Measurements from ENCODE around the gene TLL2.

The TLL2 gene

DNA sequence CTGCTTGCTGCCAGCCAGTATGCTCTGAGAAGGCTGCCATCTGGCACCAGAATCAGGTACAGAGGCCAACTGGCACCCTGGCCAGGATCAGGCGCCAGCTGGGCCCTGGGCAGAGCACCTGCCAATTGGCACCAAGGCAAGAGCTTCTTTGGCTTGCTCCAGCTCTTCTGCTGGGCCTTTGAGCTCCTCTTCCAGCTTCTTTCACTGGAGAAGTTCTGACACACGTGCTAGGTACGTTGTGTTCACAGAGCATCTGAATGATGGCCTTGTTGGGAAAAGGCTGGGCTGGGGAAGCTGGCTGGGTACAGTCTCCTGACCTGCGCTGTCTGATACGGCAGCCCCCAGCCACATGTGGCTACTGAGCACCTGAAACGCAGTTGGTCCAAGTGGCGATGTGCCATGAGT, 123.3 kb downstream of the TLL2 start:
- DNase-seq (ENCODE audit: low read depth), result no peak

DNA sequence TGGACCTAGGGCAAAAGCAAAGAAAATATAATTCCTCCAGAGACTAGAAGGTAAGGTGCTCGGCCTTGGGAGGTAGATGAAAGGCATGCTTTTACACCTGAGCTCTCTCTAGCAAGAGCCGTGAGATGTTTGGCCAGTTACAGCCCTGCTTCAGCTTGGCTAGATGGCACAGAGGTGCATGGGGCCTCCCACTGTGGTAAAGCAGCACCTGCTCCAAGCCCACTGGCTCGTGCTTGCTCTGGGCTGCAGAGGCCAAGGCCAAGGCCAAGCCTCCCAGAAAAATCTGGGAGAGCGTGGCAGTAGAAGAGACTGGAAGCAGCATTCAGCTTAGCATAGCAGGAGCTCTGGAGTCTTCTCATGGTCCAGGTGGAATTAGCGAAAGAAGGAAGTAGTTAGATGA, 123.9 kb downstream of the TLL2 start:
- DNase-seq (ENCODE audit: low read depth), result no peak

DNA sequence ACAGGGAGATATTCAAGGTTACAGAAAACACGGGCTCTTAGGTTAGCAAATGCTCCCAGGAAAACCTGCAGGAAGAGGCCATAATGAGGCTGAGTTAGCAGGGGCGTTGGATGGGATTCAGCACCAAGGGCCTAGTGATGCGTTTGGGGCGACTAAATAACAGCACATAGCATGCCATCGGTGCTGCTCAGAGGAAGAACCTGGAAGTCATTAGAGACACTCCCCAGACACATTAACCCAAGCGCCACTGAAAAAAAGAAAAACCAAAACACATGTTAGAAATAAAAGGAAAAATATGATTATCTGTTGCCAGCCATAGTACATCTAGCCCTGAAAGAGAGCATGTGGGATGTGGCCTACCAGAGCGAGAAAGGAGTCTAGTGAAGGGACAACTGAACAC, 126.1 kb downstream of the TLL2 start:
- no peak for DNase-seq (ENCODE audit: low read depth)

DNA sequence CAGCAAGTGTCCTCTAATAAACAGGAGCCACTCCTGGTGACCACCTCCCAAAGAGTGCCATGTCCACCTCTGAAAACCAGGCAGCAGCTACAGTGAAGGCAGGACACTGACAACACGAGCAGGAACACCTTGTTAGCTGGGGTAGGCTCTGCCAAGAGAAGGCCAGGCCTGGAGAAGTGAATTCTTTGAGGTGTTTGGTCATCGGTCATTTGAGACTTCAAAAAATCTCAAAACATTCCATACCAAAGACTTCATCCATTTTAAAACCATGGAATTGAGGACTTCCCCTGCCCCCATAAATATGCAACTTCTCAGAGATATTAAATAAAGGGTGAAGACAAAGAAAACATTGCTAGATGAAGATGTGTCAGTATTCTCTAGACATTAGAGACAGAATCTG, 126.6 kb downstream of the TLL2 start:
- DNase-seq (ENCODE audit: low read depth), result no peak

DNA sequence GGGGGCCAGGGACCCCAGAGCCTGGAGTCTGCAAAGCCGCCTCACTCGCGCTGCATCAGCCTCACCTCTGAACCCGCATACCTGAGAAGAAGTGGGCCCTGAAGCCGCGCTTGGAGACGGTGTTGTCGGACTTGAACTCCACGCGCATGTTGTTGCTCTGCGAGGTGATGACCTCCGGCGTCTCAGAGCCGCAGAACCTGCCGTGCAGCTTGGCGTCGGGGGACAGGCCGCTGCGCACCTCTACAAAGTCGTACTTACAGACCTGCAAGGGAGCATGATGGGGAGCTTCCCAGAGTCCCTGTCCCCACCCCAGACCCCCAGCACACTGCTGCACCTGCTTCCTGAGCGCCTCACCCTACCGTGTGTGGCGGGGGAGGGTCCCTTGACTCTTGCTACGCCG, 129.2 kb downstream of the TLL2 start:
- no peak for DNase-seq (ENCODE audit: low read depth)

DNA sequence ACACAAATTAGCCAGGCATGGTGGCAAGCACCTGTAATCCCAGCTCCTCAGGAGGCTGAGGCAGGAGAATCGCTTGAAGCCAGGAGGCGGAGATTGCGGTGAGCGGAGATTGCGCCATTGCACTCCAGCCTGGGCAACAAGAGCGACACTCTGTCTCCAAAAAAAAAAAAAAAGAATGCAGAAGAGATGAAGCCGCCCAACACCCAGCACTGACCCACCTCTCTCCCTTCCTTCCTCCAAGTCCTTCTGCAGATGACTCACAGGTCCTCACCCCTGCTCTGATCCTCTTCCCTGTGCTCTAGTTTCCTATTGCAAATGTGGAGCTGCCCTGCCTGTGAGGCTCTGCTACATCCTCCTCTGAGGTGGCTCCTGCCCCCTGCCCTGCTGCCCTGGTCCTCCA, 132.9 kb downstream of the TLL2 start:
- DNase-seq (ENCODE audit: low read depth), result no peak

DNA sequence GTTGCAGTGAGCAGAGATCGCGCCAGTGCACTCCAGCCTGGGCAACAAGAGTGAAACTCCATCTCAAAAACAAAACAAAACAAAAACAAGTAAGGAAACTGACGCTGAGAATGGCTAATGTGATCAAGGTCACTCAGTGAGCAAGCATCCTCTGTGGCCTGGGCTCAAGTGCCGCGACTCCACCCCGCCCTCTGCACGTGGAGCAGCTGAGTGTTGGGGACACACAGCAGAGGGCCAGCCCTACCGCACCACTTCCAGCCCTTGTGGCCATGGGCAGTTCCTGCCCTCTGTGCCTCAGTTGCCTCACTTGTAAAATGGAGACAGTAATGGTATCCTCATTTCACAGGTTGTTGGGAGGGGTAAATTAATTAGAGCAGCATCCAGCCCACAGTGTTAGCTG, 134.0 kb downstream of the TLL2 start:
- DNase-seq (ENCODE audit: low read depth), result no peak

DNA sequence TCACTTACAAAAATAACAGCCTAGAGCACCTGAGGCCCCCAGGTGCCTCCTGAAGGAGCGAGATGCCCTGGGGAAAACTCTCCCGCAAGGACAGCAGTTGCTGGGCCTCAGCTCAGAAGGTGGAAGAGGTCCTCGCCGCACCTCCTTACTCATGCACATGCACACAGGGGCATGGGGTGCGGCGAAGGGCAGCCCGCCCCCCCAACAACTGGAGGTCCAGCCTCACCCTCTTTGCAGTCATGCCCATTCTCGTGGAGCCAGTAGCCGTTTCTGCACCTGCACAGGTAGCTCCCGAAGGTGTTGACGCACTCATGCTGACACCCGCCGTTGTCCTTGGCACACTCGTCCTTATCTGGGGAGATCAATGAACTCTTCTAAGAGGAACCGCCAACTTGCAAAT, 135.0 kb downstream of the TLL2 start:
- DNase-seq (ENCODE audit: low read depth), result no peak

DNA sequence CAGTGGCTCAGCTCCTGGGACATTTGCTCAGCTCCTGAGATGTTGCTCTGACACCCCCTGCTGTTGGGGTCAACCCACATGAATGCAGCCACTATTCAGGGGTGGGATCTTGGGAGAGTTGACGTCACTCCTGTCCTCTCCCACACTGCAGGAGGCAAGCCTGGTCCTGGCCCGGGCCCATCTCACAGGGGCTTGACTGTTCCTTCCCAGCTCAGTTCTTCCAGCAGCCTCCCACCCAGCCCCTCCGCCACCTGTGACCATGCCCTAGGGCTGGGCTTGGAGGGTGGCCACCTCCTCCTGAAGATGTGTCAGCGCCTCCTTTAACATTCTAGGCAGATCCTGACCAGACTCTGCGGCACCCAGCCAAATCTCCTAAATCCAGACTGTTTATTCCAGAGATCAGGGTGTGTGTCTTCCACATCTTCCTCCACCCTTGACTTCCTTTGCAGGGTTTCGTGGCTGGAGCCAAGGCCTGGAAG, 135.9 kb downstream of the TLL2 start:
- no peak for DNase-seq (ENCODE audit: low read depth)

DNA sequence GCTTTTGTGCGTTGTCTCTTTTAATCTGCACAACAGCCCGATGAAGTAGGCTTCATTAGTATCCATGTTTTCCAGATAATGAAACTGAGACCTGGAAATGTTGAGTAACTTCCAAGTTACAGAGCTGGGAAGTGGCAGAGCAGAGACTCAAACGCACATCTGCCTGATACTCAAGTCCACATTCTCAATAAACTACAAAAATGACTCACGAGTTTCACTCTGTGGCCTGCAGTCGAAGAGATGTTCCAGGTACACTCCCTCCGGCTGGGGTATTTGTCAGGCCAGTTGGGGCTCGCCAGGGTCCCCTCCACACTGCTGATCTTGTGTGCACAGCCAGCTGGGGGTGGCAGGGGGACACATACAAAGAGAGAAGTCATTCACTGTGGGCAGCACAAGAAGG, 137.2 kb downstream of the TLL2 start:
- no peak for DNase-seq (ENCODE audit: low read depth)

DNA sequence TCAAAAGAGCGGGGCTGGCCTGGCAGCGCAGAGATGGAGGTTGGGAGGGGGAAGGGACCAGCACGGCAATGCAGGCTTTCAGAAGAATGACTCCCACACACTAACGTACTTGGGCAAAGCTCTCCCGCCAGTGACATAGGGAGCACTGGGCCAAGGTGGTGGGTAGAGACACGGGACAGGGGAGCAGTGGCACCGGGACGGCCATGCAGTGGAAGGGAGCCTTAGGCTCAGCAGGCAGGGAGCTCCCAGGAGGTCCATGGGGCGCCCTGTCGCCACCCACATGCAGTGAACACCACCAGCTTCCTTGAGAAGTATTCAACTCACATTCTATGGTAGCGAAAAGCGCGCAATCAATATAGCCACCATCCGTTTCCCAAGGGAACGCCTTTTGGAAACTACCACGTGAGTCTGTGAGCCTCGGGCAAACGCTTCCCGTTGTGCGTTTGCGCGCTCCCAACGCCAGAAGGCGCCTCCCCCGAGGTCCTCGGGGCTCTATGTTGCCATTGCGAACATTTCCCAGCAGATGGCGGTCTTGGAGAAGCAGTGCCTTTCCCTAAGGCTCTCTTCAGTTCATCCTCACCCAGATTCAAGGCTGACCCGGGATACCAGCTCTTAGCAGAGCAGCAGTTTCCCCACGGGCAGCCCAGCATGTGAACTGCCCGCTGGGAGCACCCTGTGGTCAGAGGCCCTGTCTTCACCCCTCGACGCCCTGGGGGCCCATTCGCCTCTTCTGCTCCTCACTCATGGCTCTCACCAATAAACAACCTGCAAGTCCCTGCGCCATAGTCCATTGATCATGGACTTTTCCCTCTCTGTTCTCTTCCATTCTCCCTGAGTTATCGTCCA, 138.5 kb downstream of the TLL2 start:
- peak; percentile 33 for DNase-seq (ENCODE audit: low read depth)

DNA sequence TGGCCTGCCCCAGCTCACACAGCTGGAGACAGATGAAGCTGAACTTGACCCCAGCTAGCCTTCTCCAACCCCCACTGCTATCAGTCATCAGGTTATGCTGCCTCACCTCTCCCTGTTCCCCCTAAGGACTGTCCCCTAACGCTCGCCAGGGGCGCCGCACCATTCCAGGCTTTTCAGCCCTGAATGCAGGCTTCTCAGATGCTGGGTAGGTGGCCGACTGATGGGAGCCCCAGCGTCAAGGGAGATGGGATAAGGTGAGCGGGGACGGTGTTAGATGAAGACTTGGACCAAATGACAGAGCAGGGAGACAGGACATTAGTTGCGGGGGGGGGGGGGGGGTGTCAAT, 139.1 kb downstream of the TLL2 start:
- DNase-seq (ENCODE audit: low read depth), result no peak

DNA sequence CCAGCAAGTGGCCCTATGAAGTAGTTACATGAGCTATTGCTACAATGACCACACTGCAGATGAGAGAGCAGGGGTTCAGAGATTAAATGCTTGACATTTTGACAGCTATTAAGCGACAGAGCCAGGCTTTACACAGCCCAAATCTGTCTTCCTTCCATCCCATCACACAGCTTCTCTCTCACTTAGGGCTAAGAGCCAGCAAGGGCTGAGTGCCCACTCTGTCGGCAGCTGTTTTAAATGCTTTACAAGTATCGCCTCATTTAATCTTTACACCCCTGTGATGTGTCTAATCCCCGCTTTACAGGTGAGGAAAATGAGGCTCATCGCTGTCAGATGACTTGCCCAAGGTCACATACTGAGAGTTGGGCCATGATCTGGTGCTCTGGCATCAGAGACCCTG, 139.7 kb downstream of the TLL2 start:
- DNase-seq (ENCODE audit: low read depth), result no peak

DNA sequence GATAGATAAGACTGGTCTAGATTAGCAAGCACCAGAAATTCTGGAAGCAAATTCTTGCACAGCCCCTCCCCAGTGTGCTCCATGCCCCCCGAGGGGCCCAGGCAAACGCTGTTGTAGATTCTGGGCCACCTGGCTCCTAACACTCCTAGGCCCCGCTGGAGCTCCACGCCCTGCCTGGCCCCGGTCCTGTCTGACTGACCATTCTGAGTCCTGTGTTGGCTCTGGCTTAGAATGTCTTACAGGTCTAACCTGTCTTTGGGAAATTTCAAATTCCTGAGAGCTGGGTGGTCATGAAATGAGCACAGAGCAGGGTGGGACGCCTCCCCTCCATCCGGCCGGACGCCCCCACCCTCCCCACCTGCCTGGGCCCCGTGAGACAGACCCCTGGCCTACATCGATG, 142.4 kb downstream of the TLL2 start:
- no peak for DNase-seq (ENCODE audit: low read depth)

DNA sequence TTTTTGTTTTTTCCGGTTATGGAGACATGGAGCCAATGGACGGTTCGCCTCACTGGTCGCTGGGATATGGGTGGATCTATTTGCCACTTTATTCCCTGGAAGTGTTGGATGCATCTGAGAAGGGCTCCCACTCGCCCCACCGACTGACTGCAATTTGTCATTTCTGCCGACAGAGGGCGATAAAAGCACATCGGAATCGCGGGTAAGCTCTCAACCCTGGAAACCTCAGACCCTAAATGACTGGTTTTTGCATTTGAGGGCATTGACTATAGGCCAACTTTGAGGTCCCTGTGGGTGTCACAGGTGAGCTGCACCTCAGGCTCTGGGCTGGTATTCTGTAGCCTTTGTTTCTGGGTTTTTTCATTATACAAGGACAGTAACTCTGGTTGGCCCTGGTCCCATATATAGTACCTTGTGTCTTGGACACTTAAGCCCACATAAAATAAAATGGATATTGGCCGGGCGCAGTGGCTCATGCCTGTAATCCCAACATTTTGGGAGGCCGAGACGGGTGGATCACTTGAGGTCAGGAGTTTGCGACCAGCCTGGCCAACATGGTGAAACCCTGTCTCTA, 143.1 kb downstream of the TLL2 start:
- DNase-seq (ENCODE audit: low read depth), result peak; percentile 13

DNA sequence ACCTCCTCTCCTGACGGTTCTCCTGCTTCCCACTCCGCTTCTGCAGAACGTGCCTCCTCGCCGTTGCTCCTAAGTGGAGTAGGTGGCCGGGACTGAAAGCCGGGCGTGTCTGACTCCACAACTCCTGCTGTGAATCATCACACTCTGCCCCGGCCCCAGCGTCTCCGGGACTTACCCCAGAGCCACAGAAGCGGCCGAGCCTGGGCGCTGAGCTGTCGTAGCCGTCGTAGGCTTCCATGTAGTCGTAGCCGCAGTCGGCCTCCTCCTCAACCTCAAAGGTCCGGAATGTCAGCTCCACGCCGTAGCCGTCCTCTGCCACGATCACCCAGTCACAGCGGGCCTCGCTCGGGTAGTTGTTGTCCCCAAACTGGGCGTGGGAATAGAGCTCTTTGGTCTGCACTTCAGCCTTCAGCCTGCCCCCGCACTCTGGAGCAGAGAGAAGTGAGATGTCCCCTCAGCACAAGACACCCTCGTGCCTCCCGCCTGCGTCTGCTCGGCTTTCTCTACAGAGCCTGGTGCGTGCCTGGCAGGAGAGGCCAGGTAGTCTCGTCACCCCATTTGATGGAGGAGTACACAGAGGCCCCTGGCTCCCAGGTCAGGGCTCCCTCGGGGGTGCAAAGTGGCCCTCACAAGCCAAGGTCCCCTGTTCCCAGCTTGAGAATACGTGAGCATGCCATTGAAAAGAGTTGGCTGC, 143.7 kb downstream of the TLL2 start:
- no peak for DNase-seq (ENCODE audit: low read depth)

DNA sequence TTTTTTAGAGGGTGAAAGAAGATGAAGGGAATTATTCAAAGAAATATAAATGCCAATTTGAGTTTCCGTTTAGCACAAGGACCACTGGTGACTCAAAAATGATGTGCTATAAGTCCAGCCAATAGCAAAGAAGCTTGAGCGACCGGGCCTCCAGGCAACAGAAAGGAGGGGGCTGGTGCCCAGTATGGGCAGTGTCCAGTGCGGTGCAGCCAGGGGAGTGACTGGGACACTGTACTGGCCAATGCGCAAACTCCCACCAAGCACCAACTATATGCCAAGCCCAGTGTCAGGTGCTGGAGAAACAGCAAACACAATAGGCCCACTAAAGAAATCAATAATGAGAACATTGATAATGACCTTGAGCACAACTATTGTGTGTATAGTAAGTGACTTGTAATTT, 144.8 kb downstream of the TLL2 start:
- DNase-seq (ENCODE audit: low read depth), result no peak

DNA sequence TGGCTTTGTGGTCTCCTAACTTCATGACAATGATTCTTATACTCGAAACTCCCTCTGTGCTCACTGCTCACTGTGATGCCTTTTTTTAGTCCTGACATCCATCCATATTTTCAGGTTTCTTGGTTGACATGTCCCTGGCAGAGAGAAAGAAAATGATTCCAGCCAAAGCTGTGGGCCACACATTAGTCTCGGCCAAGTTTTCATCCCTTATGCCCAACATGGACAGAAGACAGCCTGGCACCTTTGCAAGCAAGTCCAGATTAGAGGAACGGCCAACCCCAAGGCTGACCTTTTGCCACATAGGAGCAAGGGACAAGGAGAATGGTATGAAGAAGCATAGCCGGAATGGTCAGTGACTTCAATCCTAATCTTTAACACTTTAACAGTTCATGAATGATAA, 146.3 kb downstream of the TLL2 start:
- no peak for DNase-seq (ENCODE audit: low read depth)

DNA sequence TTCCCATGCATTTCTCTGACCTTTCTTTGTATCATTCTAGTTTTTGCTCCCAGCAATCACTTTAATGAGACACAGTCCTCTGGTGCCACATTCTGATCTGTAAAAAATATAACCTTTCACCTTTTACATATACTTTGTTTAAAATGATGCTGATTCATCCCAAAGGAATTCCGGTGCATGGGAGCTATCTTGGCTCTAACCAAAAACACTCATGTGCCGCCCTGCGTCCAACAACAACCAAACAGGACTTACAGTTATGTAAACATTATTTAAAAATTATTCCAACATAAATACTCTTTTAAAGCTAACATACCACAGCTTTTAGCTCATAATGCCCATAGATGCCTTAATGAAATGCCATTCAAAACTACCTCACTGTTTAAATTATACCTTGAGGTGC, 147.2 kb downstream of the TLL2 start:
- no peak for DNase-seq (ENCODE audit: low read depth)

DNA sequence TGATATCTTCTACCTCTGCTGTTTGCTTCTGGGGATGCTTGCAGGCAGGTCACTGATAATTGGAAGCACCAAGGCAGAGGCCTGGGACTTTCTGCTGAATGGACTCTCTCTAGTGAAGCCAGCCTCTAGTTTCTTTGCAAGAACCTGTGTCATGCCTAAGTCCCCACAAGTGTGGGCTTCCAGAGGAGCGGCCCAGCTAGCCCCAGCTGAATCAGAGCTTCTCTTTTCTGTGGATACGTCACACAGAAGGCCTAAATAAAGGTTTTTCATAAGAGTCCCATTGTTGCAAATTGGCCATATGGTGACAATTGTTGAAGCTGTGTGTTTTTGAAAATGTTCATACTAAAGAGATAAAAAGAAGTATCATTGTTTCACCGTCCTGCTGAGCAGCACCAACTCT, 148.2 kb downstream of the TLL2 start:
- no peak for DNase-seq (ENCODE audit: low read depth)

DNA sequence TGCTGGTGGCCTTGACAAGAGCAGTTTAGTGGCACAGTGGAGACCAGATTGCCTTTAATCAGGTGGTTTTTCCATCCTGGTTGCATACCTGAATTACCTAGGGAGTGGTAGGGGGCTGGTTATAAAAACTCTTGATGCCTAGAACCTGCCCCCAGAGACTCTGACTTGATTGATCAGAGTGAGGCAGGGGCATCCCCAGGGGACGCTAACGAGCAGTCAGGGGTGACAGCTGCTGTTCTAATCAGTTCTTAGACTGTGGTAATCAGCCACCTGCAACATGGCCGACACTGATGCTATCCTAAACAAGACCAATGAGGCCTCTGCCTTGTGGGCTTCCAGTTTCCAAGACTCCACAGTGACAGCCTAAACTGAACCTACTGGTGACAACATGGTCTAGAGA, 153.0 kb downstream of the TLL2 start:
- DNase-seq (ENCODE audit: low read depth), result no peak

DNA sequence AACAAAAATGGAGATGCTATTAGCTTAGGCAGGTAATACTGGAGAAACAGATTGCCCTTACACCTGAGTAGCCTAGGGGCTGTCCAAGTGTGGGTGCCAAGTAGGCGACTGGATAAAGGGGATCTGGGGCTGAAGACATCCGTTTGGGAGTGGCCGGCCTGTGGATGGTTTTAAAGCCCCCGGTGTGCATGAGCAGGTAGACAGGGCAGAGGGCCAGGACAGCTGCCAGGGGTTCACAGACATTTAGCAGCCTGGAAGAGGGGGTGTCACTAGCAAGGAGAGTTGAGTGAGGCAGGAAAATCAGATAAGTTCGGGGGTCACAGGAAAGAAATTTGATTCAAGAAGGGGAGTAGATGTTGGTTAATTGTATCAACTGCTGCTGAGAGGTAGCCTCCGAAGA, 153.4 kb downstream of the TLL2 start:
- no peak for DNase-seq (ENCODE audit: low read depth)

DNA sequence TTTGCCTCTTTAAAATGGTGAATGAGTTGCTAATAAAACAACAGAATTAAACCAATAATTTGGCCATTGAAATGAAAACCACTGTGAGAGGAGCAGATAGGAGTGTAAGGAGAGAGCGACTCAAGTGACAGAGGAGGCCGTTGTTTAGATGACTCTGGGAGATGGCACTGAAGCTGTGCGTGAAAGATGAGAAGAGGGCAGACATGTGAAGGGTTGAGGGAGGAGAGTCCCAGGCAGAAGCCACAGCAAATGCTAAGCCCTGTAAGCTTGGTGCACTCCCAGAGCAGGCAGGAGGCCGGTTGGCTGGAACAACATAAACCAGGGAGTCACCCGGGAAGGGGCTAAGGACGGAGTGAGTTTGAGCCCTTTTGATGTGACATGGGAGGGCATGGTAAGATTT, 154.1 kb downstream of the TLL2 start:
- no peak for DNase-seq (ENCODE audit: low read depth)

Data from stimulated activated CD8-positive, alpha-beta memory T cell treated with anti-CD3 and anti-CD28 coated beads, Interleukin-12 subunit alpha, Interleukin-12 subunit beta, amount 100 ng/mL, for 4 hours (primary cell).